OCI-LY1 (cell line): ENCODE measurements around the gene RGL4.

Experiments
- H2AFZ ChIP-seq: fragments of 200-600 bp; sonication (generic), shearing (Covaris generic); 2 replicates; pipeline ENCODE4 v1.6.0; 2014; ENCODE audit warnings: antibody characterized with exemption, mild to moderate bottlenecking, low read length
- H3F3A ChIP-seq: fragments of 200-600 bp; sonication (generic), shearing (Covaris generic); 2 replicates; pipeline ENCODE4 v1.6.0; 2014; ENCODE audit warnings: mild to moderate bottlenecking, antibody characterized with exemption, low read length, moderate library complexity; ENCODE audit not compliant: insufficient read depth
- H3K27ac ChIP-seq: fragments of 200-600 bp; sonication (generic); 2 replicates; pipeline ENCODE4 v1.5.1; 2014; ENCODE audit warnings: low read length, mixed run types, mild to moderate bottlenecking, low read depth; ENCODE audit not compliant: poor library complexity, severe bottlenecking
- H3K27me3 ChIP-seq: fragments of 200-600 bp; sonication (generic); 2 replicates; pipeline ENCODE4 v1.6.0; 2014; ENCODE audit warnings: antibody characterized with exemption, mild to moderate bottlenecking, low read length, moderate library complexity; ENCODE audit not compliant: insufficient read depth
- H3K36me3 ChIP-seq: fragments of 200-600 bp; sonication (generic); 2 replicates; pipeline ENCODE4 v1.6.1; 2014; ENCODE audit warnings: mild to moderate bottlenecking, antibody characterized with exemption, low read length, moderate library complexity, mixed read lengths; ENCODE audit not compliant: insufficient read depth
- H3K4me1 ChIP-seq: fragments of 200-600 bp; sonication (generic); 2 replicates; pipeline ENCODE4 v1.5.1; 2014; ENCODE audit warnings: mild to moderate bottlenecking, low read length, moderate library complexity; ENCODE audit not compliant: insufficient read depth, severe bottlenecking
- H3K4me2 ChIP-seq: fragments of 200-600 bp; sonication (generic), shearing (Covaris generic); 2 replicates; pipeline ENCODE4 v1.6.1; 2014; ENCODE audit warnings: low read length
- H3K4me3 ChIP-seq: fragments of 200-600 bp; sonication (generic); 2 replicates; pipeline ENCODE4 v1.5.1; 2014; ENCODE audit warnings: low read length, low read depth, mild to moderate bottlenecking, mixed read lengths; ENCODE audit not compliant: poor library complexity, severe bottlenecking
- H3K79me2 ChIP-seq: fragments of 200-600 bp; shearing (Covaris generic); 2 replicates; pipeline ENCODE4 v1.6.1; 2016; ENCODE audit warnings: mixed run types, low read length, mixed read lengths; ENCODE audit not compliant: insufficient read depth
- H3K9ac ChIP-seq: fragments of 200-600 bp; sonication (generic), shearing (Covaris generic); 2 replicates; pipeline ENCODE4 v1.6.1; 2014; ENCODE audit warnings: mild to moderate bottlenecking, low read length, mixed read lengths
- H3K9me2 ChIP-seq: fragments of 200-600 bp; sonication (generic), shearing (Covaris generic); 2 replicates; pipeline ENCODE4 v1.6.1; 2014; ENCODE audit warnings: low read depth, mild to moderate bottlenecking, low read length, mixed read lengths
- H3K9me3 ChIP-seq: fragments of 200-600 bp; shearing (Covaris generic); 2 replicates; pipeline ENCODE4 v1.6.1; 2014; ENCODE audit warnings: low read length, mixed read lengths
- H4K20me1 ChIP-seq: fragments of 200-600 bp; sonication (generic), shearing (Covaris generic); 2 replicates; pipeline ENCODE4 v1.6.0; 2016; ENCODE audit warnings: mild to moderate bottlenecking, low read length; ENCODE audit not compliant: insufficient read depth
- CTCF ChIP-seq: fragments of 200-600 bp; sonication (generic), shearing (Covaris generic); IDR thresholded peaks from 2 replicates; pipeline ENCODE4 v1.5.1; 2017; ENCODE audit warnings: mild to moderate bottlenecking, antibody characterized with exemption, low read length, moderate library complexity, mixed read lengths
- EZH2 ChIP-seq: fragments of 200-600 bp; sonication (generic), shearing (Covaris generic); IDR thresholded peaks from 2 replicates; pipeline ENCODE4 v1.8.0; 2017; ENCODE audit warnings: borderline replicate concordance, mixed run types, mild to moderate bottlenecking, antibody characterized with exemption, low read length, moderate library complexity, mixed read lengths

Gene RGL4

DNA sequence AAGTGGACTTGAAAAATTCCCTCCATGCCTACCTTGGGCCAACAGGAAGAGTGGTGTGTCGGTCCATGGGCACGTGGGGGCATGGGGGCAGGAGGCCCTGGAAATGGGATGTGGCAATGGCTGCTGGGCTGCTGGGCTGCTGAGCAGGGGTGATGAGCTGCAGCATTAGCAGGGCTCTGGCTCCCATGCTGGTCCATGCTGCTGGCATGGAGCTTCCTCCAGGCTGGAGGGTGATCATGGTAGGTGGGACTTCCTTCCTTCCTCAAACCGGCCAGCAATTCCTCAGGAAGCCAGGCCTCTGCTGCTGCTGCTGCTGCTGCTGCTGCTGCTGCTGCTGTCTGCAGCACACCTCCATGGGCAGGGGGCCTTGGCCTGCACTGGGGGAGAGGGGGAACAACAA is 4.3 kb downstream of the RGL4 start:
- H3K27ac ChIP-seq: peak overlapping the region; percentile 77
- H3K9ac ChIP-seq: no peak overlapping the region
- H3K4me1 ChIP-seq: peaks cover 17% of the 10 kb centered on the region
- no peaks in the 10 kb centered on the region for H3F3A ChIP-seq
- H4K20me1 ChIP-seq: no peaks in the 10 kb centered on the region
- H3K9me2 ChIP-seq: no peaks in the 10 kb centered on the region
- H3K36me3 ChIP-seq: peaks cover 58% of the 10 kb centered on the region
- H3K4me2 ChIP-seq: no peak overlapping the region
- H3K9me3 ChIP-seq: no peaks in the 10 kb centered on the region
- H3K27me3 ChIP-seq: no peaks in the 10 kb centered on the region
- no peaks in the 10 kb centered on the region for H3K79me2 ChIP-seq
- H2AFZ ChIP-seq: no peak overlapping the region
- TF ChIP-seq CTCF (no peak), EZH2 (no peak)
- no peak overlapping the region for H3K4me3 ChIP-seq

GRCh38 chr22:23695571-23696325 is 4.9 kb downstream of the RGL4 start:
- peaks cover 59% of the 10 kb centered on the region for H3K36me3 ChIP-seq
- peak overlapping the region; percentile 40; the same call in 1 of the 2 replicates for H3K9ac ChIP-seq

GRCh38 chr22:23696326-23696851 is 5.6 kb downstream of the RGL4 start:
- Histone ChIP-seq H3K27ac (peak overlapping the region; percentile 77), H3F3A (no peaks in the 10 kb centered on the region), H3K9ac (peak overlapping the region; percentile 40; the same call in 1 of the 2 replicates), H2AFZ (no peak overlapping the region), H3K4me2 (peak overlapping the region; percentile 50; the same call in 1 of the 2 replicates), H3K27me3 (no peaks in the 10 kb centered on the region), H3K36me3 (peaks cover 59% of the 10 kb centered on the region), H4K20me1 (no peaks in the 10 kb centered on the region), H3K4me3 (no peak overlapping the region), H3K9me2 (no peaks in the 10 kb centered on the region), H3K4me1 (peaks cover 17% of the 10 kb centered on the region), H3K9me3 (no peaks in the 10 kb centered on the region), H3K79me2 (no peaks in the 10 kb centered on the region)
- TF ChIP-seq CTCF: no peak
- no peak for TF ChIP-seq EZH2

More at GRCh38 chr22:23695571-23696325, 4.9 kb downstream of the RGL4 start:
- H3K27me3 ChIP-seq: no peaks in the 10 kb centered on the region
- no peak for TF ChIP-seq CTCF
- TF ChIP-seq EZH2: no peak
- no peak overlapping the region for H3K4me3 ChIP-seq
- no peaks in the 10 kb centered on the region for H3F3A ChIP-seq
- peak overlapping the region; percentile 77 for H3K27ac ChIP-seq
- no peaks in the 10 kb centered on the region for H3K79me2 ChIP-seq
- peak overlapping the region; percentile 50; the same call in 1 of the 2 replicates for H3K4me2 ChIP-seq
- H3K9me2 ChIP-seq: no peaks in the 10 kb centered on the region
- H4K20me1 ChIP-seq: no peaks in the 10 kb centered on the region
- no peaks in the 10 kb centered on the region for H3K9me3 ChIP-seq
- no peak overlapping the region for H2AFZ ChIP-seq
- peaks cover 17% of the 10 kb centered on the region for H3K4me1 ChIP-seq
